ENCODE measurements around the gene GPR153.

GPR153 gene

DNA sequence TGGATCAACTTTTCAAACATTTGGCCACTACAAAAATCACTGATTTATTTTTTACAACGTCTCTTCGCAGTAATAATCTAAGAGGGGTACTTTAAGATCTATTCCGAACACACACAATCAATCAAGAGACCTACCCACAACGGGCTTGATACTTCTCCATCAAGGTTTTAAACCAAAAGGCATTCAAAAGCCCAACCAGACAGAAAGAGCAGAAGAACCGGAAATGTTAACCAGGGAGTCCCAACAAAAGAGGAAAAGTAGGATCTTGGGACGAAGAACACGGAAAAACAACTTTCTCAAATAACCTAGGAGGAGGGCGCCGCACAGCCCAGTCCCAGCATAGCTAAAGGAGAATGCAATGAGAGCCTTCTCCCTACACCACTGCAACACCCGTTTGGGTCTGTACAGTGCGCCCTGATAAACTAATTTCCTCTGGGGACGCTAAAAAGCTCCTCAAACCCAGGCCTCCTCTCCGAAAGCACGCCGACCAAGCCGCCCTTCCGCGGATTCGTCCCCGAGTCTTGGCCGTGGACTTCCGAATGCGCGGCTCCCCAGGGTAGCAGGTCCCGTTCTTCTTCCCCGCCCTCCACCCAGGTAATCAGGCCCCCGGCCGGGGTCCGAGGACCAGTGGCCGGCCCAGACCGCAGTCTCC, 62.1 kb downstream of the GPR153 start:
- no peak for DNase-seq

DNA sequence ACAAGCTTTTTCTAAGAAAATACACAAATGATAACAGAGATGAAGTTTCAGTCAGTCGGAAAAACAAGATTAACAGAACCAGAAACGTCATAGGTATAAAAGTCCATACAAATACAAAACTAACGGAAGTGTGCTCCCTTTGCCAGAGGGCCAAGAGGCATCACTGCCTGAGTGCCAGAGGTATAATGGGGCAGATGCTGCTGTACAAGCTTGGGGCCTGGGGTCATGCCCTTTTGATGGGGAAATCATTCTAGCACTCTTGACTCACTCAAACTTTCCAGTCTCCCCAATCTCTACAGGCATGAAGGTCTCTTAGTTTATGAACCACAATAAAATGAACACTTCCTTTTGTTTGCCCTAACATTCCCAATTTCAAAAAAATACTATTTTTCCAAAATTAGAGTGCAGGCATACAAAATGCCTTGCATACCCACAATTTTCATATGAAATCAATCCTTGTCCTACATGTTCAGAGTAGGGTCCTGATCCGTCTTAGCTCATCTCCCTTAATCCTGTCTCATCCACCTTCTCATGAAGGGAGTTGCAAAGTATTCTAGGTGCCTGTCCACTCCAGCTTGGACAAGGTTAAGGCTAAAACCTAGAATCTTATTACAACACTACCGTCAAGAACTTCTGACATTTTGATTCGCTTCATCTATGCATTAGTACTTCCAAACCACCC, 63.0 kb downstream of the GPR153 start:
- DNase-seq, result no peak
